IPS-NIHi7 (cell line): ENCODE measurements around the gene RNASE13.

ENCODE experiments used
- DNase-seq: peaks from one replicate; pipeline ENCODE4 v3.0.0; 2012; ENCODE audit warnings: mixed read lengths; ENCODE audit errors: extremely low spot score

RNASE13 gene

GRCh38 chr14:21034707-21035106, at the start of gene RNASE13:
Gene RNASE13 (minus strand): TSS chr14:21034807. CDS start chr14:21034288, 519 bp downstream.
- no peak for DNase-seq

DNA sequence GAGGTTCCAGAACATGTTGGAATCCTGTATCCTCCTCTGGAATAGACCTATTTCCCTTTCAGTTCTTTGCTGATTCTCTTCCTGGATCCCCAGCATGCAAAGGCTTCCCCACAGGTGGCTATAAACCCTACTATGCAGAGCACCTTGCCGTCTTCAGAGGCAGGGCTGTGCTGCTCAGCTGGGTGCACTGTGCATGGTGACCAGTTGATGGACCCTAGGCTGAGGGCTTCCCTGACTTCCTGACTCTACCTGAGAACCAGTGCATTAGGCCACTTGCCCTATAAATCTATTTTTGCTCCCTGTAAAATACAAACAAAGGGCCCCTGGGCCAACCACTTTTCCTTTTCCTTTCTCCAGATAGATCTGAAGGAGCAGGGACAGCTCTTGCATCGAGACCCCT, 49.8 kb upstream of the RNASE13 start:
- DNase-seq: no peak

- no peak for DNase-seq
Measured at GRCh38 chr14:21083565-21084325, 49.1 kb upstream of the RNASE13 start.

- no peak for DNase-seq
Measured at GRCh38 chr14:21081521-21082142, 47.0 kb upstream of the RNASE13 start.

- DNase-seq: no peak
Measured at GRCh38 chr14:21078726-21079125, 44.1 kb upstream of the RNASE13 start.

- DNase-seq: no peak
Measured at GRCh38 chr14:21078287-21078686, 43.7 kb upstream of the RNASE13 start.

- no peak for DNase-seq
Measured at GRCh38 chr14:21077672-21078071, 43.1 kb upstream of the RNASE13 start.

- DNase-seq: no peak
Measured at GRCh38 chr14:21075719-21076437, 41.3 kb upstream of the RNASE13 start.

- no peak for DNase-seq
Measured at GRCh38 chr14:21074398-21075272, 40.0 kb upstream of the RNASE13 start.

DNA sequence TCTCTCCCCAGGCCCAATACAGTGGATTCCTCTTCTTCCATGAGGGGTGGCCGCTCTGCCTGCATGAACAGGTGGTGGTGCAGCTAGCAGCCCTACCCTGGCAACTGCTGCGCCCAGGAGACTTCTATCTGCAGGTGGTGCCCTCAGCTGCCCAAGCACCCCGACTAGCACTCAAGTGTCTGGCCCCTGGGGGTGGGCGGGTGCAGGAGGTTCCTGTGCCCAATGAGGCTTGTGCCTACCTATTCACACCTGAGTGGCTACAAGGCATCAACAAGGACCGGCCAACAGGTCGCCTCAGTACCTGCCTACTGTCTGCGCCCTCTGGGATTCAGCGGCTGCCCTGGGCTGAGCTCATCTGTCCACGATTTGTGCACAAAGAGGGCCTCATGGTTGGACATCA, 39.3 kb upstream of the RNASE13 start:
- no peak for DNase-seq

- no peak for DNase-seq
Measured at GRCh38 chr14:21072781-21073339, 38.3 kb upstream of the RNASE13 start.

- no peak for DNase-seq
Measured at GRCh38 chr14:21072031-21072473, 37.4 kb upstream of the RNASE13 start.

- DNase-seq: peak; percentile 86
Measured at GRCh38 chr14:21071225-21072030, 36.8 kb upstream of the RNASE13 start.

DNA sequence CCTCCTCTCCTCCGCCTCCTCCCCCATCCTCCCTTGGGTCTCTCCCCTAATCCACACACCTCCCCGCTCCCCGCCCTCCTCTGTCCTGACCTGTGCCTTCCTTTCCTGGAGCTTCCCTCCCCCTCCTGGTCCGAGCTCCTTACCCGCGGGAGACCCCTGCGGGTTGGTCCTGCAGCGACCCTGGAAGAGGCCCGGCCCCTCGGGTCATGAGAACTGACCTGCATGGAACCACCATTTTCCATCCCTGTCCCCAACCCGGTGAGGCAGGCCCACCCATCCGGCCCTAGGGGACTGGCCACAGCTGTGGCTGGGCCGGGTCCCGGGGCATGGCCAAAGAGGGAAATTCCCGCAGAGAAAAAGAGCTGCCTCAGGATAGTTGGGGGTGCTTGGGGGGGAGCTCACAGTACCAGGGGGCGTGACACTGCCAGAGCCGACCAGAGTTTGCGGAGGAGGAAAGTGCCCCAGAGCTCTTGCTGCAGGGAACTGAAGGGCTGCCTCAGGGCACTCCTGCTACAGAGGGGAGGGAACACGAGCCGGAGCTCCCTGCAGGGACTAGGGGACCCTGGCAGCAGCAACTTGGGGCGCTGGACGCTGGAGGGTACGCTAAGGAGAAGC, 36.1 kb upstream of the RNASE13 start:
- DNase-seq: peak; percentile 73

GRCh38 chr14:21070083-21070609, 35.5 kb upstream of the RNASE13 start, which contains the start of gene ARHGEF40:
Gene ARHGEF40 (plus strand): TSS chr14:21070304. CDS start chr14:21070397, 93 bp downstream.
- DNase-seq: peak; percentile 48

DNA sequence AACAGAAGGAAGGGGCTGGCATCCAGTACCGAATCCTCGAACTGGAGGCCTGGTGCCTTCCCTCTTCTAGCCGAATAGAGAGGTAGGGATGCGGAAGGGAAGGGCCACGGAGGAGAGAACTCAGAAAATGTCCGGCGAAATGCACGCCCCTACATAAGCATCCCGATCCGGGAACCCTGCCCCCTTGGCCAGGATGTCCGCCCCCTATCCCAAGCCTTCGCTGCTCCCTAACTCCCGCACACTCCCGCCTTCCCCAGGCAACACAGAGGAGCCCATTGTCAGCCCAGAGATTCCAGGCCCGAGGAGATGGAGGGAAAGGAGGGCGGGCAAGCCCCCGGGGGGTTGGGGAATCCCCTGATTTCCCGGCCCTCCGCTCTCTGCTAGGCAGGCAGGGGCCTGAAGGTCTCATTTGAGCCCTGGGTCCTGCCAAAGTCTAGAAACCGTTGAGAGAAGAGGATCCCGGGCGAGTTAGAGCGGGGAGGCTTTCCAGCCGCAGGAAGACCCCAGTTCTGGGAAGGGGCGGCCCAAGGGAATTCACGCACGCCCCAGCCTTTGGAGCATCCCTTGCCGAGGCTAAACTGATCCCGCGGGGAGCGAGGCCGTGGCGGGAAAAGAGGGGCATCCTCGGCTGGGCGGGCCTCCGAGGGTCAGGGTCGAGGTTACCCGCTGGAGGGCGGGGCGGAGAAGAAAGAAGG, 34.9 kb upstream of the RNASE13 start:
- DNase-seq: peak; percentile 71

- peak; percentile 65 for DNase-seq
Measured at GRCh38 chr14:21068521-21069387, 34.1 kb upstream of the RNASE13 start.
